GM12878 (cell line): ENCODE results near the gene TSR3. TPM values are rescaled to one million over a fixed set of nuclear protein-coding genes. Genes with fewer than 3 reads are reported as not detected.

Experiments used
- CBFB ChIP-seq: IDR thresholded peaks from 2 replicates; pipeline ENCODE4 v1.6.1; 2016; ENCODE audit warnings: antibody characterized with exemption, low read depth
- RAD21 ChIP-seq: IDR thresholded peaks from 2 replicates; pipeline ENCODE4 v1.6.1; 2011; ENCODE audit warnings: mild to moderate bottlenecking, low read depth, low read length, moderate library complexity; ENCODE audit not compliant: insufficient read depth
- STAT3 ChIP-seq: IDR thresholded peaks from 2 replicates; pipeline ENCODE4 v1.6.1; 2011; ENCODE audit warnings: low read depth, low read length, improper control_type of control experiment
- ZNF207 ChIP-seq: fragments of 450-650 bp; IDR thresholded peaks from 2 replicates; pipeline ENCODE4 v1.6.1; 2014; ENCODE audit warnings: antibody characterized with exemption, mild to moderate bottlenecking, borderline replicate concordance
- polyA plus RNA-seq, 11 experiments: library from polyadenylated mRNA; depleted of rRNA in 4 of 11; unstranded in 6 of 11; stranded (reverse) in 5 of 11; fragments of >200 nt; fragmentation: Nextera tagmentation in 4 of 11; fragmentation: Illumina TruSeq in 1 of 11; extraction: Ambion mirVana in 4 of 11; extraction: Trizol in 1 of 11; gene quantifications; 1 replicate in 1 of 11; 2 replicates in 10 of 11; pipeline versions ENCODE4 v1.2.1 to v1.2.3, GENCODE V29; 2011 to 2016; ENCODE audit warnings: inconsistent platforms in 2 of 11, missing spikeins in 2 of 11, low read depth in 1 of 11
- total RNA-seq, 4 experiments: library from RNA; depleted of rRNA in 3 of 4; stranded (reverse); fragments of >200 nt in 3 of 4; fragmentation: Illumina TruSeq in 1 of 4; extraction: Trizol in 1 of 4; gene quantifications; 2 replicates each; pipeline versions ENCODE4 v1.2.1 to v1.2.3, GENCODE V29; 2013 to 2021
- TF ChIP-seq, protein P1 (sequence below): fragments of 450-650 bp; IDR thresholded peaks from 2 replicates; pipeline ENCODE4 v1.6.1; 2017; ENCODE audit warnings: low read depth, mild to moderate bottlenecking, moderate library complexity
- TF ChIP-seq, protein P2 (sequence below): IDR thresholded peaks from 2 replicates; pipeline ENCODE4 v1.6.1; 2012; ENCODE audit warnings: low read length, inconsistent platforms
- TF ChIP-seq, protein P3 (sequence below): fragments of 450-650 bp; IDR thresholded peaks from 2 replicates; pipeline ENCODE4 v1.6.1; 2016; ENCODE audit warnings: mild to moderate bottlenecking
- TF ChIP-seq, protein P4 (sequence below): fragments of 450-650 bp; IDR thresholded peaks from 2 replicates; pipeline ENCODE4 v1.6.1; 2017; ENCODE audit warnings: mild to moderate bottlenecking, low read depth, inconsistent platforms; ENCODE audit not compliant: poor library complexity, severe bottlenecking
- TF ChIP-seq, protein P5 (sequence below): fragments of 450-650 bp; IDR thresholded peaks from 2 replicates; pipeline ENCODE4 v1.6.1; 2018; ENCODE audit warnings: borderline replicate concordance, mild to moderate bottlenecking; ENCODE audit not compliant: partially characterized antibody
- TF ChIP-seq, protein P6 (sequence below): fragments of 450-650 bp; IDR thresholded peaks from 2 replicates; pipeline ENCODE4 v1.6.1; 2016; ENCODE audit warnings: mild to moderate bottlenecking
- TF ChIP-seq, protein P7 (sequence below): fragments of 450-650 bp; IDR thresholded peaks from 2 replicates; pipeline ENCODE4 v1.6.1; 2016; ENCODE audit warnings: mild to moderate bottlenecking, moderate library complexity, borderline replicate concordance

Gene TSR3
- total and polyA plus RNA-seq, 10 of the 15 experiments (the other 5 are each of a cell fraction or from before 2014, with no cell fraction given), result 3.4 to 108 (median 46.9) TPM

DNA sequence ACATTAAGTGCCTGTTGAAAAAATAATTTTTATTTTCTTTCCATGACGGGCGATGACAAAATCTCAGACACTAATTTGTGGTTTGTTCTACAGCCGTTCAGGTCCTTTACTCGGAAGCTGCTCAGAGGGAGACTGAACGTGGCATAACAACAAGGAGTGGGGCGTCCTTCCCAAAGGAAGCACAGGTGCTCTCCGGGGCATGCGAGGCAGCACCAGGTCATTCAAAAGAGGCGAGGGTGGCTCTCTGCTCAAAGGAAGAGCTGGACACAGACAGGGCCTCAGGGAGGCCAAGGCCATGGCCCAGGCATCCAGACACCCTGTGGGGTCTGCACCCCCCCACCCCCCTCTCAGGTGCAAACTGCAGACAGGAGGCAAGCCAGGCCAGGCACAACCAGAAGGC lies 46.7 kb upstream of the TSR3 start (continued):
- TF ChIP-seq, protein P1, sequence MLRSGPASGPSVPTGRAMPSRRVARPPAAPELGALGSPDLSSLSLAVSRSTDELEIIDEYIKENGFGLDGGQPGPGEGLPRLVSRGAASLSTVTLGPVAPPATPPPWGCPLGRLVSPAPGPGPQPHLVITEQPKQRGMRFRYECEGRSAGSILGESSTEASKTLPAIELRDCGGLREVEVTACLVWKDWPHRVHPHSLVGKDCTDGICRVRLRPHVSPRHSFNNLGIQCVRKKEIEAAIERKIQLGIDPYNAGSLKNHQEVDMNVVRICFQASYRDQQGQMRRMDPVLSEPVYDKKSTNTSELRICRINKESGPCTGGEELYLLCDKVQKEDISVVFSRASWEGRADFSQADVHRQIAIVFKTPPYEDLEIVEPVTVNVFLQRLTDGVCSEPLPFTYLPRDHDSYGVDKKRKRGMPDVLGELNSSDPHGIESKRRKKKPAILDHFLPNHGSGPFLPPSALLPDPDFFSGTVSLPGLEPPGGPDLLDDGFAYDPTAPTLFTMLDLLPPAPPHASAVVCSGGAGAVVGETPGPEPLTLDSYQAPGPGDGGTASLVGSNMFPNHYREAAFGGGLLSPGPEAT, result no peak
- TF ChIP-seq, protein P2, sequence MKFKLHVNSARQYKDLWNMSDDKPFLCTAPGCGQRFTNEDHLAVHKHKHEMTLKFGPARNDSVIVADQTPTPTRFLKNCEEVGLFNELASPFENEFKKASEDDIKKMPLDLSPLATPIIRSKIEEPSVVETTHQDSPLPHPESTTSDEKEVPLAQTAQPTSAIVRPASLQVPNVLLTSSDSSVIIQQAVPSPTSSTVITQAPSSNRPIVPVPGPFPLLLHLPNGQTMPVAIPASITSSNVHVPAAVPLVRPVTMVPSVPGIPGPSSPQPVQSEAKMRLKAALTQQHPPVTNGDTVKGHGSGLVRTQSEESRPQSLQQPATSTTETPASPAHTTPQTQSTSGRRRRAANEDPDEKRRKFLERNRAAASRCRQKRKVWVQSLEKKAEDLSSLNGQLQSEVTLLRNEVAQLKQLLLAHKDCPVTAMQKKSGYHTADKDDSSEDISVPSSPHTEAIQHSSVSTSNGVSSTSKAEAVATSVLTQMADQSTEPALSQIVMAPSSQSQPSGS, result no peak
- TF ChIP-seq, protein P3, sequence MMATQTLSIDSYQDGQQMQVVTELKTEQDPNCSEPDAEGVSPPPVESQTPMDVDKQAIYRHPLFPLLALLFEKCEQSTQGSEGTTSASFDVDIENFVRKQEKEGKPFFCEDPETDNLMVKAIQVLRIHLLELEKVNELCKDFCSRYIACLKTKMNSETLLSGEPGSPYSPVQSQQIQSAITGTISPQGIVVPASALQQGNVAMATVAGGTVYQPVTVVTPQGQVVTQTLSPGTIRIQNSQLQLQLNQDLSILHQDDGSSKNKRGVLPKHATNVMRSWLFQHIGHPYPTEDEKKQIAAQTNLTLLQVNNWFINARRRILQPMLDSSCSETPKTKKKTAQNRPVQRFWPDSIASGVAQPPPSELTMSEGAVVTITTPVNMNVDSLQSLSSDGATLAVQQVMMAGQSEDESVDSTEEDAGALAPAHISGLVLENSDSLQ, result no peak
- no peak for TF ChIP-seq CBFB
- TF ChIP-seq RAD21, result no peak
- TF ChIP-seq, protein P4, sequence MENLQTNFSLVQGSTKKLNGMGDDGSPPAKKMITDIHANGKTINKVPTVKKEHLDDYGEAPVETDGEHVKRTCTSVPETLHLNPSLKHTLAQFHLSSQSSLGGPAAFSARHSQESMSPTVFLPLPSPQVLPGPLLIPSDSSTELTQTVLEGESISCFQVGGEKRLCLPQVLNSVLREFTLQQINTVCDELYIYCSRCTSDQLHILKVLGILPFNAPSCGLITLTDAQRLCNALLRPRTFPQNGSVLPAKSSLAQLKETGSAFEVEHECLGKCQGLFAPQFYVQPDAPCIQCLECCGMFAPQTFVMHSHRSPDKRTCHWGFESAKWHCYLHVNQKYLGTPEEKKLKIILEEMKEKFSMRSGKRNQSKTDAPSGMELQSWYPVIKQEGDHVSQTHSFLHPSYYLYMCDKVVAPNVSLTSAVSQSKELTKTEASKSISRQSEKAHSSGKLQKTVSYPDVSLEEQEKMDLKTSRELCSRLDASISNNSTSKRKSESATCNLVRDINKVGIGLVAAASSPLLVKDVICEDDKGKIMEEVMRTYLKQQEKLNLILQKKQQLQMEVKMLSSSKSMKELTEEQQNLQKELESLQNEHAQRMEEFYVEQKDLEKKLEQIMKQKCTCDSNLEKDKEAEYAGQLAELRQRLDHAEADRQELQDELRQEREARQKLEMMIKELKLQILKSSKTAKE, result no peak
- TF ChIP-seq, protein P5, sequence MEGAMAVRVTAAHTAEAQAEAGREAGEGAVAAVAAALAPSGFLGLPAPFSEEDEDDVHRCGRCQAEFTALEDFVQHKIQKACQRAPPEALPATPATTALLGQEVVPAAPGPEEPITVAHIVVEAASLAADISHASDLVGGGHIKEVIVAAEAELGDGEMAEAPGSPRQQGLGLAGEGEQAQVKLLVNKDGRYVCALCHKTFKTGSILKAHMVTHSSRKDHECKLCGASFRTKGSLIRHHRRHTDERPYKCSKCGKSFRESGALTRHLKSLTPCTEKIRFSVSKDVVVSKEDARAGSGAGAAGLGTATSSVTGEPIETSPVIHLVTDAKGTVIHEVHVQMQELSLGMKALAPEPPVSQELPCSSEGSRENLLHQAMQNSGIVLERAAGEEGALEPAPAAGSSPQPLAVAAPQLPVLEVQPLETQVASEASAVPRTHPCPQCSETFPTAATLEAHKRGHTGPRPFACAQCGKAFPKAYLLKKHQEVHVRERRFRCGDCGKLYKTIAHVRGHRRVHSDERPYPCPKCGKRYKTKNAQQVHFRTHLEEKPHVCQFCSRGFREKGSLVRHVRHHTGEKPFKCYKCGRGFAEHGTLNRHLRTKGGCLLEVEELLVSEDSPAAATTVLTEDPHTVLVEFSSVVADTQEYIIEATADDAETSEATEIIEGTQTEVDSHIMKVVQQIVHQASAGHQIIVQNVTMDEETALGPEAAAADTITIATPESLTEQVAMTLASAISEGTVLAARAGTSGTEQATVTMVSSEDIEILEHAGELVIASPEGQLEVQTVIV, result no peak
- no peak for TF ChIP-seq ZNF207
- TF ChIP-seq, protein P6, sequence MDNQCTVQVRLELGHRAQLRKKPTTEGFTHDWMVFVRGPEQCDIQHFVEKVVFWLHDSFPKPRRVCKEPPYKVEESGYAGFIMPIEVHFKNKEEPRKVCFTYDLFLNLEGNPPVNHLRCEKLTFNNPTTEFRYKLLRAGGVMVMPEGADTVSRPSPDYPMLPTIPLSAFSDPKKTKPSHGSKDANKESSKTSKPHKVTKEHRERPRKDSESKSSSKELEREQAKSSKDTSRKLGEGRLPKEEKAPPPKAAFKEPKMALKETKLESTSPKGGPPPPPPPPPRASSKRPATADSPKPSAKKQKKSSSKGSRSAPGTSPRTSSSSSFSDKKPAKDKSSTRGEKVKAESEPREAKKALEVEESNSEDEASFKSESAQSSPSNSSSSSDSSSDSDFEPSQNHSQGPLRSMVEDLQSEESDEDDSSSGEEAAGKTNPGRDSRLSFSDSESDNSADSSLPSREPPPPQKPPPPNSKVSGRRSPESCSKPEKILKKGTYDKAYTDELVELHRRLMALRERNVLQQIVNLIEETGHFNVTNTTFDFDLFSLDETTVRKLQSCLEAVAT, result no peak
- TF ChIP-seq STAT3, result no peak
- TF ChIP-seq, protein P7, sequence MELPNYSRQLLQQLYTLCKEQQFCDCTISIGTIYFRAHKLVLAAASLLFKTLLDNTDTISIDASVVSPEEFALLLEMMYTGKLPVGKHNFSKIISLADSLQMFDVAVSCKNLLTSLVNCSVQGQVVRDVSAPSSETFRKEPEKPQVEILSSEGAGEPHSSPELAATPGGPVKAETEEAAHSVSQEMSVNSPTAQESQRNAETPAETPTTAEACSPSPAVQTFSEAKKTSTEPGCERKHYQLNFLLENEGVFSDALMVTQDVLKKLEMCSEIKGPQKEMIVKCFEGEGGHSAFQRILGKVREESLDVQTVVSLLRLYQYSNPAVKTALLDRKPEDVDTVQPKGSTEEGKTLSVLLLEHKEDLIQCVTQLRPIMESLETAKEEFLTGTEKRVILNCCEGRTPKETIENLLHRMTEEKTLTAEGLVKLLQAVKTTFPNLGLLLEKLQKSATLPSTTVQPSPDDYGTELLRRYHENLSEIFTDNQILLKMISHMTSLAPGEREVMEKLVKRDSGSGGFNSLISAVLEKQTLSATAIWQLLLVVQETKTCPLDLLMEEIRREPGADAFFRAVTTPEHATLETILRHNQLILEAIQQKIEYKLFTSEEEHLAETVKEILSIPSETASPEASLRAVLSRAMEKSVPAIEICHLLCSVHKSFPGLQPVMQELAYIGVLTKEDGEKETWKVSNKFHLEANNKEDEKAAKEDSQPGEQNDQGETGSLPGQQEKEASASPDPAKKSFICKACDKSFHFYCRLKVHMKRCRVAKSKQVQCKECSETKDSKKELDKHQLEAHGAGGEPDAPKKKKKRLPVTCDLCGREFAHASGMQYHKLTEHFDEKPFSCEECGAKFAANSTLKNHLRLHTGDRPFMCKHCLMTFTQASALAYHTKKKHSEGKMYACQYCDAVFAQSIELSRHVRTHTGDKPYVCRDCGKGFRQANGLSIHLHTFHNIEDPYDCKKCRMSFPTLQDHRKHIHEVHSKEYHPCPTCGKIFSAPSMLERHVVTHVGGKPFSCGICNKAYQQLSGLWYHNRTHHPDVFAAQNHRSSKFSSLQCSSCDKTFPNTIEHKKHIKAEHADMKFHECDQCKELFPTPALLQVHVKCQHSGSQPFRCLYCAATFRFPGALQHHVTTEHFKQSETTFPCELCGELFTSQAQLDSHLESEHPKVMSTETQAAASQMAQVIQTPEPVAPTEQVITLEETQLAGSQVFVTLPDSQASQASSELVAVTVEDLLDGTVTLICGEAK, result no peak
